HepG2 (cell line): ENCODE data around the gene POLR1H. TPM values are rescaled to one million over a fixed set of nuclear protein-coding genes. Genes with fewer than 3 reads are reported as not detected.

ENCODE experiments used
- CC2D1A ChIP-seq: sonication (generic); formaldehyde crosslinking; IDR thresholded peaks from 2 replicates; pipeline ENCODE4 v1.8.1; 2023; ENCODE audit warnings: mild to moderate bottlenecking, missing genetic modification reagents
- E2F5 ChIP-seq: sonication (generic); formaldehyde crosslinking; conservative IDR thresholded peaks from 2 replicates; pipeline ENCODE4 v1.4.0; 2020; ENCODE audit warnings: missing genetic modification reagents
- ESRRA ChIP-seq: sonication (generic); formaldehyde crosslinking; IDR thresholded peaks from 2 replicates; pipeline ENCODE4 v1.5.1; 2020; ENCODE audit warnings: mild to moderate bottlenecking, low read depth, missing genetic modification reagents
- FOXO1 ChIP-seq: sonication (generic); formaldehyde crosslinking; IDR thresholded peaks from 2 replicates; pipeline ENCODE4 v1.4.0; 2020; ENCODE audit warnings: missing genetic modification reagents
- GATA4 ChIP-seq: sonication (generic); IDR thresholded peaks from 2 replicates; pipeline ENCODE4 v1.6.1; 2016; ENCODE audit warnings: antibody characterized with exemption, low read depth, borderline replicate concordance
- HOXA3 ChIP-seq: sonication (generic); formaldehyde crosslinking; IDR thresholded peaks from 2 replicates; pipeline ENCODE4 v1.5.0; 2020; ENCODE audit warnings: missing genetic modification reagents
- KLF11 ChIP-seq: IDR thresholded peaks from 2 replicates; pipeline ENCODE4 v1.6.1; 2016; ENCODE audit warnings: missing compliant biosample characterization
- PRDM15 ChIP-seq: sonication (generic); formaldehyde crosslinking; IDR thresholded peaks from 2 replicates; pipeline ENCODE4 v1.4.0; 2020; ENCODE audit warnings: missing genetic modification reagents
- RBFOX2 ChIP-seq: fragments of 200-400 bp; formaldehyde crosslinking; IDR thresholded peaks from 2 replicates; pipeline ENCODE4 v1.6.1; 2017; ENCODE audit warnings: low read depth, mild to moderate bottlenecking, low read length
- SMAD1 ChIP-seq: sonication (generic); formaldehyde crosslinking; IDR thresholded peaks from 2 replicates; pipeline ENCODE4 v1.4.0; 2020; ENCODE audit warnings: missing genetic modification reagents, low read depth, mild to moderate bottlenecking, borderline replicate concordance
- ZBTB49 ChIP-seq: sonication (generic); formaldehyde crosslinking; IDR thresholded peaks from 2 replicates; pipeline ENCODE4 v1.4.0; 2020; ENCODE audit warnings: missing genetic modification reagents, borderline replicate concordance
- ZKSCAN5 ChIP-seq: sonication (generic); formaldehyde crosslinking; IDR thresholded peaks from 2 replicates; pipeline ENCODE4 v1.5.1; 2020; ENCODE audit warnings: mild to moderate bottlenecking, missing genetic modification reagents
- ZMAT3 ChIP-seq: sonication (generic); formaldehyde crosslinking; conservative IDR thresholded peaks from 2 replicates; pipeline ENCODE4 v1.7.0; 2021; ENCODE audit warnings: missing genetic modification reagents
- ZMYM2 ChIP-seq: sonication (generic); formaldehyde crosslinking; IDR thresholded peaks from 2 replicates; pipeline ENCODE4 v1.8.0; 2022; ENCODE audit warnings: mild to moderate bottlenecking, missing genetic modification reagents
- ZNF234 ChIP-seq: sonication (generic); formaldehyde crosslinking; conservative IDR thresholded peaks from 2 replicates; pipeline ENCODE4 v1.5.1; 2020; ENCODE audit warnings: mild to moderate bottlenecking, missing genetic modification reagents
- ZNF276 ChIP-seq: sonication (generic); formaldehyde crosslinking; IDR thresholded peaks from 2 replicates; pipeline ENCODE4 v1.4.0; 2020; ENCODE audit warnings: mild to moderate bottlenecking, low read depth, missing genetic modification reagents
- ZNF337 ChIP-seq: sonication (generic); formaldehyde crosslinking; IDR thresholded peaks from 2 replicates; pipeline ENCODE4 v1.5.1; 2020; ENCODE audit warnings: missing genetic modification reagents, low read depth, mild to moderate bottlenecking, borderline replicate concordance
- ZNF503 ChIP-seq: sonication (generic); formaldehyde crosslinking; IDR thresholded peaks from 2 replicates; pipeline ENCODE4 v1.4.0; 2020; ENCODE audit warnings: missing genetic modification reagents
- polyA plus RNA-seq, 8 experiments: library from polyadenylated mRNA; depleted of rRNA in 3 of 8; stranded (reverse) in 7 of 8; unstranded in 1 of 8; fragments of >200 nt; fragmentation: Illumina TruSeq in 4 of 8; extraction: Trizol in 4 of 8; gene quantifications; 2 replicates each; pipeline versions ENCODE4 v1.2.1 to v1.2.3, GENCODE V29; 2011 to 2016; ENCODE audit warnings: low read depth in 4 of 8, missing spikeins in 1 of 8, mixed read lengths in 1 of 8; ENCODE audit not compliant: insufficient read depth in 1 of 8
- total RNA-seq, 5 experiments: library from RNA; depleted of rRNA; stranded (reverse); fragments of >200 nt; fragmentation: Illumina TruSeq; extraction: Trizol; gene quantifications; 2 replicates each; pipeline ENCODE4 v1.2.3, GENCODE V29; 2016; ENCODE audit warnings: low read depth in 1 of 5

The POLR1H gene
- total and polyA plus RNA-seq, 2 of the 13 experiments (the other 11 are each of a cell fraction or from before 2014, with no cell fraction given): 61.4 to 79.8 TPM

- TF ChIP-seq KLF11 (CRISPR knock-in tag) (peak; percentile 22; the same call in 1 of the 2 replicates), GATA4 (no peak), ZMAT3 (no peak), ESRRA (CRISPR knock-in tag) (no peak), PRDM15 (CRISPR knock-in tag) (no peak), ZNF337 (no peak), RBFOX2 (no peak), FOXO1 (CRISPR knock-in tag) (peak; percentile 78; the same call in 1 of the 2 replicates), ZNF503 (CRISPR knock-in tag) (no peak), HOXA3 (CRISPR knock-in tag) (peak; percentile 23; the same call in 1 of the 2 replicates), SMAD1 (CRISPR knock-in tag) (peak; percentile 57; the same call in 1 of the 2 replicates), ZNF234 (CRISPR knock-in tag) (no peak), ZKSCAN5 (CRISPR knock-in tag) (no peak), E2F5 (CRISPR knock-in tag) (no peak), ZMYM2 (CRISPR knock-in tag) (peak; percentile 46; the same call in 1 of the 2 replicates), ZBTB49 (CRISPR knock-in tag) (no peak), ZNF276 (CRISPR knock-in tag) (no peak), CC2D1A (CRISPR knock-in tag) (no peak)
Observed at GRCh38 chr6:30075790-30076732, 15.0 kb downstream of the POLR1H start (continued).
